Vagina (tissue), 2 donors: ENCODE data around the gene VDR. TPM values are rescaled to one million over a fixed set of nuclear protein-coding genes. Genes with fewer than 3 reads are reported as not detected.

ENCODE experiments used
- DNase-seq, 2 donors: peaks; one replicate each; pipeline ENCODE4 v3.0.0-alpha.2; 2017; ENCODE audit errors: extremely low spot score in 2 of 2
- H3K27ac ChIP-seq: fragments of 200-600 bp; sonication (generic); one replicate; pipeline ENCODE4 v1.5.1; 2019
- H3K27me3 ChIP-seq: fragments of 200-600 bp; sonication (generic); one replicate; pipeline ENCODE4 v1.5.1; 2019
- H3K36me3 ChIP-seq, 2 donors: fragments of 200-600 bp; sonication (generic); one replicate each; pipeline ENCODE4 v1.5.1; 2017 to 2019
- H3K4me1 ChIP-seq: fragments of 200-600 bp; sonication (generic); one replicate; pipeline ENCODE4 v1.5.1; 2019
- H3K4me3 ChIP-seq, 2 donors: fragments of 200-600 bp; sonication (generic); 1 replicate in 1 of 2; 2 replicates in 1 of 2; pipeline ENCODE4 v1.5.1; 2016 to 2019
- H3K9me3 ChIP-seq: fragments of 200-600 bp; sonication (generic); one replicate; pipeline ENCODE4 v1.5.1; 2019
- POLR2A ChIP-seq, 2 donors: fragments of 450-650 bp; IDR thresholded peaks; one replicate each; pipeline ENCODE4 v1.6.1; 2017; ENCODE audit warnings: antibody characterized with exemption in 2 of 2, mild to moderate bottlenecking in 2 of 2, moderate library complexity in 2 of 2
- POLR2AphosphoS5 ChIP-seq, 2 donors: sonication (generic); formaldehyde crosslinking; IDR thresholded peaks; one replicate each; pipeline ENCODE4 v1.9.0; 2017; ENCODE audit warnings: antibody characterized with exemption in 2 of 2, mild to moderate bottlenecking in 2 of 2, low read depth in 1 of 2; ENCODE audit not compliant: insufficient read depth in 1 of 2
- intact Hi-C: fragments of 100-400 bp; cut with DNase I; formaldehyde crosslinking; loops from one replicate; pipeline ENCODE4 v1.15.1; 2023
- total RNA-seq: library from RNA; depleted of rRNA; stranded (reverse); fragments of >200 nt; gene quantifications from one replicate; pipeline ENCODE4 v1.2.3, GENCODE V29; 2016
- TF ChIP-seq, protein P1 (sequence below), 3 experiments: fragments of 450-650 bp in 2 of 3; fragments of 200-600 bp in 1 of 3; sonication (generic) in 1 of 3; IDR thresholded peaks; one replicate each; pipeline ENCODE4 v1.5.1; 2017 to 2019; ENCODE audit warnings: antibody characterized with exemption in 3 of 3, mild to moderate bottlenecking in 2 of 3, moderate library complexity in 2 of 3

VDR gene
- total RNA-seq, 1 donor from 2014 or later: 23.6 TPM

DNA sequence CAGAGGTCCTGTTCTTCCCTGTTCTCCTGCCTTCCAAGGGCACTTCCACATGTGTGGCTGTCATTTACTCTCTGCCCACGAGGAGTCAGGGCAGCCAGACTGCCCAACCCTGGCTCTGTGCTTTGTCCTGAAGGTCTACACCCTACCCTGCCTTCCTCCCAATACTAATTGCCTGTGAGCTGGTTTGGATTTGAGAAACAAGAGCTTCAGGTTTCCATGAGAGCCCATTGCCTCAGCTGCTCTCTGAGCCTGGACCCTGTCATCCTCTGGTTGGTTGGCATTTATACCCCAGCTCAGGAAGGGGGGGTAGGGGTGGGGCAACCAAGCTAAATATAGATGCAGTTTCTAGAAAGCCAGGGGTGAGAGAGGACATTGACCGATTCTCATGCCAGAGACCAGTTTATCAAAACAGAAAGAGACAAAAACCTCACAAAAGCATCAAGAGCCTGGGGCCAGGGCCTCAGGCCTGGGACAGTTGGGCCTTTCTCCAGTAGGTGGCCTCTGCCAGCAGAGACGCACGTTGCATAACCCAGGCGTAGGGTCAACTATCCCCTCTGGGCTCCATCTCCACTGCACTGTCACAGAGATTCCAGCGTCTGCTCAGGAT lies 34.5 kb downstream of the VDR start:
- peak overlapping the region; percentile 5 for H3K27ac ChIP-seq
- no peaks in the 10 kb centered on the region for H3K27me3 ChIP-seq
- H3K4me3 ChIP-seq: no peak overlapping the region
- intact Hi-C loops: no loop called here
- no peaks in the 10 kb centered on the region for H3K36me3 ChIP-seq
- no peaks in the 10 kb centered on the region for H3K9me3 ChIP-seq
- TF ChIP-seq POLR2A (IDR thresholded peaks at IDR 0.05): no peak
- TF ChIP-seq, protein P1, sequence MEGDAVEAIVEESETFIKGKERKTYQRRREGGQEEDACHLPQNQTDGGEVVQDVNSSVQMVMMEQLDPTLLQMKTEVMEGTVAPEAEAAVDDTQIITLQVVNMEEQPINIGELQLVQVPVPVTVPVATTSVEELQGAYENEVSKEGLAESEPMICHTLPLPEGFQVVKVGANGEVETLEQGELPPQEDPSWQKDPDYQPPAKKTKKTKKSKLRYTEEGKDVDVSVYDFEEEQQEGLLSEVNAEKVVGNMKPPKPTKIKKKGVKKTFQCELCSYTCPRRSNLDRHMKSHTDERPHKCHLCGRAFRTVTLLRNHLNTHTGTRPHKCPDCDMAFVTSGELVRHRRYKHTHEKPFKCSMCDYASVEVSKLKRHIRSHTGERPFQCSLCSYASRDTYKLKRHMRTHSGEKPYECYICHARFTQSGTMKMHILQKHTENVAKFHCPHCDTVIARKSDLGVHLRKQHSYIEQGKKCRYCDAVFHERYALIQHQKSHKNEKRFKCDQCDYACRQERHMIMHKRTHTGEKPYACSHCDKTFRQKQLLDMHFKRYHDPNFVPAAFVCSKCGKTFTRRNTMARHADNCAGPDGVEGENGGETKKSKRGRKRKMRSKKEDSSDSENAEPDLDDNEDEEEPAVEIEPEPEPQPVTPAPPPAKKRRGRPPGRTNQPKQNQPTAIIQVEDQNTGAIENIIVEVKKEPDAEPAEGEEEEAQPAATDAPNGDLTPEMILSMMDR (IDR thresholded peaks at IDR 0.05): peak in 1 of 3 experiments; percentile 31
- TF ChIP-seq POLR2AphosphoS5 (IDR thresholded peaks at IDR 0.05; ENCODE audit: insufficient read depth in 1 of 2, low read depth in 1 of 2): peak in 1 of 2 donors; percentile 39
- DNase-seq: no peak
- peaks cover 22% of the 10 kb centered on the region for H3K4me1 ChIP-seq

DNA sequence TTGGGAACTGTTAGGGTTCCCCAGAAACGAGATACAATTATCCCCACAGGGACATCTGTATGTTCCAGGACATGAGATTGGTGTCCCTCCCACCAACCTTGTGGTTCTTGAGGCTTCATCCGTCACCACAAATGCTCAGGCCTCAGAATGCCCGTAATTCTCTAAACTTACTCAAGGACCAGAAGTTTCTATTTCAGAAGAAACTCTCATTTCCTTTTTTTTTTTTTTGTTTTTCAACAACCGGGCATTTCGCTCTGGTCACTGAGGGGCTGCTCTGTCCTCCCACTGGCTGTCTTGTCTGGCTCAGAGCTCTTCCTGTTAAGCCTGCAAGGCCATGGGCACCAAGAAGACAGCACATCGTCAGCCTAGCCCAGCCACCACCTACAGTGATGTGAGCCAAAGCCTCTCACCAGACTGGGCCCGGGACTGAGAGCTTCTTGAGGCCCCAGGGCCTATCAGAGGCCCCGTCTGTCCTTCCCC lies 36.2 kb downstream of the VDR start:
- Histone ChIP-seq H3K36me3 (no peaks in the 10 kb centered on the region), H3K27me3 (no peaks in the 10 kb centered on the region), H3K4me1 (peaks cover 22% of the 10 kb centered on the region), H3K27ac (no peak overlapping the region), H3K9me3 (no peaks in the 10 kb centered on the region), H3K4me3 (no peak overlapping the region)
- intact Hi-C loops: no loop called here
- no peak for TF ChIP-seq POLR2A (IDR thresholded peaks at IDR 0.05)
- TF ChIP-seq POLR2AphosphoS5 (IDR thresholded peaks at IDR 0.05; ENCODE audit: insufficient read depth in 1 of 2, low read depth in 1 of 2): no peak
- TF ChIP-seq, protein P1 (IDR thresholded peaks at IDR 0.05): no peak
- DNase-seq: no peak

DNA sequence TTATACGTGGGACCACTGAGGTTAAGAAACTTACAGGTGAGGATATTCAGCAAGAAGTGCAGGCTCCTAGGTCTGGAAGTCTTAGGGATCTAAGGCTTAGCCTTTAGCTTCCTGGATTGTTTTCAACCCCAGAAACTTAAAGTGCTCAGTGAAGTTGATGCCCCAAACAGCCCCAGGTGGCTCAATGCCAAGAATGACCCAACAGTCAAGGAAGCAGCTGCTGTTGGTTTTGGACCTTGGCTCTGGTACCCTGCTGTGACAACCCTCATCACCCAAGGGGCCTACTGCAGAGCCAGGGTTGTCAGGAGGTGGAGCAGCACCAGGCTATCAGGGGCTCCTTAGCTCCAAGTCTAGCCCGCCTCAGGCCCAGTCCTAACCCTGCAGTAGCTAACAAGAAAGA lies 36.8 kb downstream of the VDR start:
- intact Hi-C loops: no loop called here
- H3K4me3 ChIP-seq: no peak overlapping the region
- H3K4me1 ChIP-seq: peaks cover 25% of the 10 kb centered on the region
- H3K27ac ChIP-seq: no peak overlapping the region
- H3K36me3 ChIP-seq: no peaks in the 10 kb centered on the region
- TF ChIP-seq POLR2AphosphoS5 (IDR thresholded peaks at IDR 0.05; ENCODE audit: insufficient read depth in 1 of 2, low read depth in 1 of 2): no peak
- TF ChIP-seq, protein P1 (IDR thresholded peaks at IDR 0.05): no peak
- no peak for TF ChIP-seq POLR2A (IDR thresholded peaks at IDR 0.05)
- DNase-seq: no peak
- H3K27me3 ChIP-seq: no peaks in the 10 kb centered on the region
- H3K9me3 ChIP-seq: no peaks in the 10 kb centered on the region

DNA sequence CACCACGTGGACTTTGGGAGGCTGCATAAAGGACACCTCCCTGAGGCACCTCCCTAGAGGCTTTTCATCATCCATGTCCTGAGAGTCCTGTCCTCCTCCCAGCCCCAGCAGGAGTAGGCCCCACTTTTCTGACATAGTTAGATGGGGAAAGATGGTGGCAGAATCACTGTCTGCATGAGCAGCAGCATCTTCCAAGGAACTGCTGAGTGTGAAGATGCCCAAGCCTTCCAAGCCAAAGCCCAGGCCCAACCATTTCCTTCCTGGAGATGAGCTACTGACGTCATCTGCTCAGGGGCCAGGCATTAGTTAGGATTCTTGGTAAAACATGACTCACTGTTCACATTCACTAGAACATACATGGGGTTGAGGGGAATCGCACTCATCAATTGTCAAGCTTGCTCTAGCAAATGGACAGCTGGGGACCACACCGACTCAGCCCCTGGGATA lies 37.3 kb downstream of the VDR start:
- Histone ChIP-seq H3K36me3 (no peaks in the 10 kb centered on the region), H3K4me1 (peaks cover 27% of the 10 kb centered on the region), H3K27ac (no peak overlapping the region), H3K4me3 (no peak overlapping the region), H3K9me3 (no peaks in the 10 kb centered on the region), H3K27me3 (no peaks in the 10 kb centered on the region)
- no peak for DNase-seq
- TF ChIP-seq, protein P1 (IDR thresholded peaks at IDR 0.05): no peak
- TF ChIP-seq POLR2A (IDR thresholded peaks at IDR 0.05) (no peak), POLR2AphosphoS5 (IDR thresholded peaks at IDR 0.05; ENCODE audit: insufficient read depth in 1 of 2, low read depth in 1 of 2) (no peak)
- intact Hi-C loops: no loop called here

DNA sequence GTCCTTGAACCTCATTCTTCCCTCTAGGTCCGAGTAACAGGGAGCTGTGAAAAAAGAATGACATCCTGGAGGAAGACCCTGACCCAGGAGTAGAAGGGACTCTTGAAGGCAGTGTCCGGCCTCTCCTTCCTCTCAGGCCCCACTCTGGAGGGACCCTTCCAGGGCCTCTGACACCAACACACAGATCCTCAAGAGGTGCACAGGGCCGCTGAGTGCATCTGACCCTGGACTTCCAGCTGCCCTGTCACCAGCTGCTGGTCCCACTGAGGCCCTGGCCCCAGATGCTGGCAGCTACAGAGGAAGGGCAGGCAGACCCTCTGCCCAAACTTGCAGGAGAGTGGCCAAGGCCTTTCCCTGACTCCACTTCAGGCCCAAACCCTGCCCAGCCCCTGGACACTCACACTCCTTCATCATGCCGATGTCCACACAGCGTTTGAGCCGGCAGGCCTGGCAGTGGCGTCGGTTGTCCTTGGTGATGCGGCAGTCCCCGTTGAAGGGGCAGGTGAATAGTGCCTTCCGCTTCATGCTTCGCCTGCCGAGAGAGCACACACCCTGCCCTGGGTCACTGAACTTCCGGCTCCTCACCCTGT lies 40.1 kb downstream of the VDR start:
- peak overlapping the region; percentile 23 for H3K27ac ChIP-seq
- H3K4me3 ChIP-seq: no peak overlapping the region
- peaks cover 15% of the 10 kb centered on the region for H3K4me1 ChIP-seq
- no peaks in the 10 kb centered on the region for H3K27me3 ChIP-seq
- no peaks in the 10 kb centered on the region for H3K36me3 ChIP-seq
- intact Hi-C loops: no loop called here
- no peaks in the 10 kb centered on the region for H3K9me3 ChIP-seq
- no peak for DNase-seq
- TF ChIP-seq, protein P1 (IDR thresholded peaks at IDR 0.05): no peak
- TF ChIP-seq POLR2A (IDR thresholded peaks at IDR 0.05): no peak
